ENCODE data around the gene THEMIS2. TPM values are rescaled to one million over a fixed set of nuclear protein-coding genes. Genes with fewer than 3 reads are reported as not detected.
A peak's percentile ranks its signal among the peaks of the same experiment; 100 is the strongest.

The THEMIS2 gene
- total RNA-seq, 4 donors from 2014 or later: 5.6 to 23.8 (median 17.7) TPM

DNA sequence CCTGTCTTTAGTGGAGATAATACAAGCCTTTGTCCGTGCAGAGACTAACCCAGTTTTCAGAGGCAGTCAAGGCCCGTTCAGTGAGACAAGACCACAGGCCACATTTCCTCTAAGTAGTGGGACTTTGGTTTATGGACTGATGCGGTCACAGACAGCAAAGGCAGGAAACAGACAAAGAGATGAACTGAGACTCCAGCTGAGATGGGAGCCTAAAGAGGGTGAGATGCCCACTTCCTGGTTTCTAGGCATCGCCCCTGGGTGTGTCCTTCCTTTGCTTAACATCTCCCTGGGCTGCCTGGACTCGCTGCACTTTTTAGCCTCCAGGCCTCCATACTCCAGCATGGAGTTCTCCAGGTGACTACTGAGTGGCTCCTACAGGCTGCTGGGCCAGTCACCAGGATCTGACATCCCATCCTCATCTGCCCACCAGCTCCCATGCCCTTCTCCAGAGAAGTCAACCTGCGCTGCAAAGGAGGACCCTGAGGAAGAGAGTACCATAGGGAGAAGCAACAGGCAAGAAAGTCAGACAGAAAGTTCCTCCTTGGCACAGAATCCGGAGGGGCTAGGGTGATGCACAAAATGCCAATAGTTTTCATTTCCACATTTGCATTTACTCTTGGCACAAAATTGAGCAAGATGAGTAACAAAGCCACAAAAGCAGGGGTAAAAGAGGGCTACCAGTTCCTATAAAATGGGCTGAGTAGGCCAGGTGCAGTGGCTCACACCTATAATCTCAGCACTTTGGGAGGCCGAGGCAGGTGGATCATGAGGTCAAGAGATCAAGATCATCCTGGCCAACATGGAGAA lies 15.1 kb downstream of the THEMIS2 start:
- no peak overlapping the region for H3K4me3 ChIP-seq
- H3K9me3 ChIP-seq: no peaks in the 10 kb centered on the region
- H3K27me3 ChIP-seq: no peaks in the 10 kb centered on the region
- H3K4me1 ChIP-seq: no peaks in the 10 kb centered on the region
- ATAC-seq: no peak
- WGBS, 2 donors (ENCODE audit: low coverage in 1 of 2): 60 to 65% methylated on average over 4 to 6 of the region's 8 CpGs
- peak overlapping the region in 2 of 4 donors; percentile 46 to 54 for H3K27ac ChIP-seq
- peaks cover 0 to 70% of the 10 kb centered on the region in 2 donors for H3K36me3 ChIP-seq
- TF ChIP-seq, protein P1, sequence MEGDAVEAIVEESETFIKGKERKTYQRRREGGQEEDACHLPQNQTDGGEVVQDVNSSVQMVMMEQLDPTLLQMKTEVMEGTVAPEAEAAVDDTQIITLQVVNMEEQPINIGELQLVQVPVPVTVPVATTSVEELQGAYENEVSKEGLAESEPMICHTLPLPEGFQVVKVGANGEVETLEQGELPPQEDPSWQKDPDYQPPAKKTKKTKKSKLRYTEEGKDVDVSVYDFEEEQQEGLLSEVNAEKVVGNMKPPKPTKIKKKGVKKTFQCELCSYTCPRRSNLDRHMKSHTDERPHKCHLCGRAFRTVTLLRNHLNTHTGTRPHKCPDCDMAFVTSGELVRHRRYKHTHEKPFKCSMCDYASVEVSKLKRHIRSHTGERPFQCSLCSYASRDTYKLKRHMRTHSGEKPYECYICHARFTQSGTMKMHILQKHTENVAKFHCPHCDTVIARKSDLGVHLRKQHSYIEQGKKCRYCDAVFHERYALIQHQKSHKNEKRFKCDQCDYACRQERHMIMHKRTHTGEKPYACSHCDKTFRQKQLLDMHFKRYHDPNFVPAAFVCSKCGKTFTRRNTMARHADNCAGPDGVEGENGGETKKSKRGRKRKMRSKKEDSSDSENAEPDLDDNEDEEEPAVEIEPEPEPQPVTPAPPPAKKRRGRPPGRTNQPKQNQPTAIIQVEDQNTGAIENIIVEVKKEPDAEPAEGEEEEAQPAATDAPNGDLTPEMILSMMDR (IDR thresholded peaks at IDR 0.05): no peak
- no peak for TF ChIP-seq EP300 (IDR thresholded peaks at IDR 0.05)
- no peak for TF ChIP-seq POLR2A (IDR thresholded peaks at IDR 0.05)
- no peak for TF ChIP-seq POLR2AphosphoS5 (IDR thresholded peaks at IDR 0.05)

- ATAC-seq: no peak
- Histone ChIP-seq H3K36me3 (peaks cover 5 to 81% of the 10 kb centered on the region in 2 donors), H3K27ac (peak overlapping the region in 1 of 4 donors; percentile 0), H3K9me3 (no peaks in the 10 kb centered on the region), H3K4me1 (no peaks in the 10 kb centered on the region), H3K4me3 (no peak overlapping the region), H3K27me3 (no peaks in the 10 kb centered on the region)
- no peak for TF ChIP-seq POLR2A (IDR thresholded peaks at IDR 0.05)
- TF ChIP-seq, protein P1 (IDR thresholded peaks at IDR 0.05): no peak
- no peak for TF ChIP-seq POLR2AphosphoS5 (IDR thresholded peaks at IDR 0.05)
- no peak for TF ChIP-seq EP300 (IDR thresholded peaks at IDR 0.05)
- 75% methylated on average over 2 of the region's 3 CpGs; no CpG with 5 or more reads in 1 of the 2 donors for WGBS, 2 donors (ENCODE audit: low coverage in 1 of 2)
Observed at GRCh38 chr1:27889506-27889905, 17.2 kb downstream of the THEMIS2 start.

GRCh38 chr1:27891196-27891889 lies 19.0 kb downstream of the THEMIS2 start:
- Histone ChIP-seq H3K27ac (peak overlapping the region in 3 of 4 donors; percentile 11 to 57 (median 31)), H3K4me1 (no peaks in the 10 kb centered on the region), H3K36me3 (peaks cover 5 to 92% of the 10 kb centered on the region in 2 donors), H3K27me3 (no peaks in the 10 kb centered on the region), H3K9me3 (no peaks in the 10 kb centered on the region), H3K4me3 (no peak overlapping the region)
- peak; percentile 37 for ATAC-seq
- TF ChIP-seq, protein P1 (IDR thresholded peaks at IDR 0.05): no peak
- TF ChIP-seq POLR2A (IDR thresholded peaks at IDR 0.05) (no peak), POLR2AphosphoS5 (IDR thresholded peaks at IDR 0.05) (peak; percentile 23)
- 67 to 76% methylated on average over 7 of the region's 7 CpGs for WGBS, 2 donors (ENCODE audit: low coverage in 1 of 2)

GRCh38 chr1:27894521-27894920 lies 22.2 kb downstream of the THEMIS2 start:
- no peaks in the 10 kb centered on the region for H3K4me1 ChIP-seq
- H3K4me3 ChIP-seq: no peak overlapping the region
- H3K27ac ChIP-seq: no peak overlapping the region
- TF ChIP-seq POLR2AphosphoS5 (IDR thresholded peaks at IDR 0.05): no peak
- no peak for TF ChIP-seq EP300 (IDR thresholded peaks at IDR 0.05)
- TF ChIP-seq POLR2A (IDR thresholded peaks at IDR 0.05): no peak
- TF ChIP-seq, protein P1 (IDR thresholded peaks at IDR 0.05): no peak
- no peak for ATAC-seq
- no peaks in the 10 kb centered on the region for H3K9me3 ChIP-seq
- 70 to 73% methylated on average over 3 of the region's 3 CpGs for WGBS, 2 donors (ENCODE audit: low coverage in 1 of 2)
- peaks cover 5 to 100% of the 10 kb centered on the region in 2 donors for H3K36me3 ChIP-seq
- H3K27me3 ChIP-seq: no peaks in the 10 kb centered on the region
